Subcutaneous abdominal adipose tissue (tissue), 5 donors: Measurements from ENCODE around the gene CENPB.

ENCODE experiments used
- H3K27ac ChIP-seq: one replicate; pipeline ENCODE4 v1.7.0; 2013; ENCODE audit warnings: low read depth, mild to moderate bottlenecking, inconsistent platforms, low read length, moderate library complexity
- H3K27me3 ChIP-seq, 5 donors: one replicate each; pipeline ENCODE4 v1.7.0; 2013; ENCODE audit warnings: low read length in 5 of 5, inconsistent platforms in 1 of 5; ENCODE audit not compliant: control insufficient read depth in 5 of 5, insufficient read depth in 4 of 5
- H3K36me3 ChIP-seq, 5 donors: one replicate each; pipeline ENCODE4 v1.7.0; 2013; ENCODE audit warnings: low read length in 5 of 5; ENCODE audit not compliant: control insufficient read depth in 5 of 5, insufficient read depth in 5 of 5
- H3K4me1 ChIP-seq, 5 donors: one replicate each; pipeline ENCODE4 v1.7.0; 2013; ENCODE audit warnings: low read length in 5 of 5, mild to moderate bottlenecking in 3 of 5, moderate library complexity in 1 of 5; ENCODE audit not compliant: control insufficient read depth in 5 of 5, insufficient read depth in 5 of 5
- H3K4me3 ChIP-seq, 5 donors: one replicate each; pipeline ENCODE4 v1.7.0; 2013; ENCODE audit warnings: low read length in 5 of 5, low read depth in 1 of 5
- H3K9ac ChIP-seq, 5 donors: one replicate each; pipeline ENCODE4 v1.7.0; 2013; ENCODE audit warnings: low read length in 5 of 5, mild to moderate bottlenecking in 4 of 5, moderate library complexity in 3 of 5
- H3K9me3 ChIP-seq, 5 donors: one replicate each; pipeline ENCODE4 v1.7.0; 2013; ENCODE audit warnings: low read length in 5 of 5; ENCODE audit not compliant: control insufficient read depth in 5 of 5
- donor health status: healthy.
- donor health status: healthy.
- donor health status: healthy.
- donor health status: healthy.
- donor health status: healthy.

CENPB gene

DNA sequence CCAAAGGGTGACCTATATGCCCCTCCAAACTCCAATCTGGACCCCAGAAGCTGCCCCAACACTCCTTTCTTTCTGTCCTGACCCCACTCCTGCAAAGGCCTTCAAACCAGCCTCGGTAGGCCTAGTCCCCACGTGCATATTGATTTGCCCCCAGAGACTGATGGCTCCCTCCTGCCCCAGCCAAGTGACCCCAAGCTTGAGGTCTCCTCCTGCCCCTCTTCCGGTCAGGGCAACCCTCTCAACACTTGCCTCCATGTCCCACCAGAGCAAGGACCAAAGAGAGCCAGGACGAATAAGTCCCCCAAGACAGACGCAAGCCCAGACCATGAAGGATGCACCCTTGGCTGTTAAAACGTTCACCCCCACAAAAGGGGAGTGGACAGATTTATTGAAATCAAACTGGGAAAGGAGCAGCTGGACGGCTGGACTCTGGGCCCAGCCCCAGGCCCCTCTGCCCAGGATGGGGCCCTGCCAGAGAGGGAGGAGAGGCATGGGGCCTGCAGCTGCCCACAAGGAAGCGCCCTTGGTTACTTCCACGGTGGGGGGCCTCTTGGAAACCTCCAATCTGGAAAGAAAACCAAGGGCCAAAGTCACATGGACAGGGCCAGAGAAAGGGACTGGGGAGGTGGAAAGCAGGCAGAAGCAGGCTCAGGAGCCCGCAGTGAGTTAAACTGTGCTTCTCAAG, 2.9 kb downstream of the CENPB start:
- peak overlapping the region in 2 of 5 donors; percentile 7 to 23 for H3K9ac ChIP-seq
- no peak overlapping the region for H3K27ac ChIP-seq
- peaks cover 4 to 47% (median 41%) of the 10 kb centered on the region in 5 donors for H3K4me1 ChIP-seq
- H3K9me3 ChIP-seq = no peaks in the 10 kb centered on the region
- no peak overlapping the region for H3K4me3 ChIP-seq
- peaks cover 0 to 12% (median 6%) of the 10 kb centered on the region in 5 donors for H3K36me3 ChIP-seq
- H3K27me3 ChIP-seq = no peaks in the 10 kb centered on the region

DNA sequence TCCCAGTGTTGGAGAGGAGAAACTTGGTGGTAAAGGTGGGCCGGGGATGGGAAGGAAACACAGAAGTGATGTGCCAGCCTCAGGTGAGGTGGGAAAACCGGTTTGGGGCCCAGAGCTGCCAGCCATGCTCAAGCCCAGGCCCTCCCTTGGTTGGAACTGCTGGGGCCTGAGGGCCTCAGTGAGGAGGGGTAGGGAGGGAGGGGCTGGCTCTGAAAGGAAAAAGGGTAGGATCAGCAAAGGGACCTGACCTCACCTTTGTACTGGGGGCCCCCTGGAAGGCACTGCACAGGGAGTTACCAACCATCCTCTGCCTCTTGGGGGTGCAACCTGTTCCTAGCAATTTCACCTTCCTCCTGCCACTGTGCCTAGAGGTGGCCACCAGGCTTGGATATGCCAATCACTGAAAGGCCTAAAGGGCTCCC, 3.5 kb downstream of the CENPB start:
- Histone ChIP-seq H3K27ac (no peak overlapping the region), H3K27me3 (no peaks in the 10 kb centered on the region), H3K9ac (peak overlapping the region in 1 of 5 donors; percentile 23), H3K9me3 (no peaks in the 10 kb centered on the region), H3K4me3 (no peak overlapping the region), H3K4me1 (peaks cover 4 to 53% (median 46%) of the 10 kb centered on the region in 5 donors), H3K36me3 (peaks cover 0 to 12% (median 6%) of the 10 kb centered on the region in 5 donors)

DNA sequence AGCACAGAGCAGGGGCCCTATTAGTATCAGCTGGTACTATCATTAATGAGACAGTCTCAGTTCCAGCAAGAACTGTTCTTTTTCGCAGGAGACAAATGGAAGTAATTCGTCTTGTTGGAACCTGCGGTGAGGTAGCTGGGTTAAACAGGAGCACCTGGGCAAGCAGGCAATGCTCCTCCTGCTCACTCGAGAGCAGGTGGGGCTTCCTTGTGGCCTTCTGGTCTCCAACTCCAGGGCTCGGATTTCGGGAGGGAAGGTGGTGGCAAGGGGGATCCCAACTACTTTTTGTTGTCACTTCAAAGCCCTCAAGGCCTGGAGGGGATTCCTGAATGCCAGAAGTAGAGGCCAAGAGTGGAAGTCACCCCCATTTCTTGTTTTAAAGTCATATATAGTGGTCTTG, 3.9 kb downstream of the CENPB start:
- Histone ChIP-seq H3K27me3 (no peaks in the 10 kb centered on the region), H3K4me1 (peaks cover 4 to 57% (median 51%) of the 10 kb centered on the region in 5 donors), H3K9ac (no peak overlapping the region)

DNA sequence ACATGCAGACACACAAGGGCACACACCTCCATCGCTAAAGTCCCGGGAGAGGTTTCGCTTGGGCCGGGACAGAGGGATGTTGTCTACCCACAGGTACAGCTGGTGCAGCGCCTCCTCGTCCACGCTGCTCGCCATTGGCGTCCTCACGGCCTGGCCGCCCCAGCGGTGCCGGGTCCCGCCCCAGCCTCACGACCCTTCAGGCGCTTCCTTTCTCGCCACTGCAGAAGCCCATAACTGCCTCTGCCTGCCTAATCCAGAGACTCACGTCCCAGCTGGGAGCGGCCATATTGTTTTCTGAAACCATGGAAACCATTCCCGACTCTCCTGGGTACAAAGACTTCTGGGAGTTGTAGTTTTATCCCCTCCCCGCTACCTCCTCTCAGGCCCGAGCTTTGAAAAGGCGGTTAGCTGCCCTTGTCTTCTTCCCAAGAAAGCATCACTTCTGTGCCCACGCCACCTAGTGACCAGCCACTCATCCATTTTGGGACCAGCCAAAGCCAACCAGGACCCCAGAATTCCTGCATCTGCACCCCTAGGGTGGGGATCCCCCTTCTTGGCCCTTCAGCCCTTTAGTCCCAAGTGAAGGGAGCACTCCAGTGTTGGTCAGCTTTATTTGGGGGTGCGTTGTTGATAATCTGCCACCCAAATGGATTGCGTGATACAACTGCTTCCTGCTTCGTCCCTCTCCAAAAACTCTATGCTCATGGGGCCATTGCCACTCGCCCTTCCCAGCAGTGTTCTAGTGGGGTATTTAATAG, 5.2 kb downstream of the CENPB start, which contains the start of gene SPEF1:
Gene SPEF1, minus strand, starts transcription at position 296 of the 758 bp plus-strand sequence. Its CDS starts 161 bp downstream, at position 135.
- Histone ChIP-seq H3K27ac (no peak within 1 kb of the TSS), H3K27me3 (no peaks in the 10 kb centered on the region), H3K9ac (peak within 1 kb of the TSS in 1 of 5 donors; percentile 16)

More for the DNA sequence above, 3.9 kb downstream of the CENPB start:
- Histone ChIP-seq H3K4me3 (no peak overlapping the region), H3K36me3 (peaks cover 0 to 12% (median 6%) of the 10 kb centered on the region in 5 donors), H3K9me3 (no peaks in the 10 kb centered on the region), H3K27ac (no peak overlapping the region)

DNA sequence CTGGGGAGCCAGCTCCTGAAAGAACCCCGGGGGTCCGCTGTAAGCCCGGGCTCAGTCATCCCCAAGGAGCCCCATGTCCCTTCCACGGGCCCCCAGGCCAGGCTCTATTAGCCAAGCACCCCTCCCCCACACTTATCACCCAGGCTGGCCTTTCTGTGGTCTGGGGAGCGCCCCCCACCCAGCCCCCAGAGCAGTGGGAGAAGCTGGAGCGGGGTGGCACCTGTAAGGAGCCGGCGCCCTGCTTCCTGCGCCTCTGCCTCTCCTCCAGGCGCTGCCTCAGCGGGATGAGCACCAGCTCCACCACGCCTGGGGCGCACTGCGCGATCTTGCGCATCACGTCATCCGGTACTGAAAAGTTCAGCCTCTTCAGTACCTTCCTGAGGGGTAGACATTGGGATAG, 7.6 kb downstream of the CENPB start:
- Histone ChIP-seq H3K9ac (no peak overlapping the region), H3K27ac (no peak overlapping the region), H3K9me3 (peaks cover 0 to 4% (median 0%) of the 10 kb centered on the region in 5 donors), H3K27me3 (no peaks in the 10 kb centered on the region), H3K36me3 (peaks cover 0 to 8% (median 0%) of the 10 kb centered on the region in 5 donors), H3K4me1 (peaks cover 0 to 36% (median 30%) of the 10 kb centered on the region in 5 donors), H3K4me3 (no peak overlapping the region)

More for the DNA sequence above, 5.2 kb downstream of the CENPB start, which contains the start of gene SPEF1:
- Histone ChIP-seq H3K4me3 (peak within 1 kb of the TSS; percentile 41 to 58 (median 48)), H3K9me3 (no peaks in the 10 kb centered on the region), H3K4me1 (peaks cover 4 to 58% (median 52%) of the 10 kb centered on the region in 5 donors), H3K36me3 (peaks cover 0 to 12% (median 6%) of the 10 kb centered on the region in 5 donors)

DNA sequence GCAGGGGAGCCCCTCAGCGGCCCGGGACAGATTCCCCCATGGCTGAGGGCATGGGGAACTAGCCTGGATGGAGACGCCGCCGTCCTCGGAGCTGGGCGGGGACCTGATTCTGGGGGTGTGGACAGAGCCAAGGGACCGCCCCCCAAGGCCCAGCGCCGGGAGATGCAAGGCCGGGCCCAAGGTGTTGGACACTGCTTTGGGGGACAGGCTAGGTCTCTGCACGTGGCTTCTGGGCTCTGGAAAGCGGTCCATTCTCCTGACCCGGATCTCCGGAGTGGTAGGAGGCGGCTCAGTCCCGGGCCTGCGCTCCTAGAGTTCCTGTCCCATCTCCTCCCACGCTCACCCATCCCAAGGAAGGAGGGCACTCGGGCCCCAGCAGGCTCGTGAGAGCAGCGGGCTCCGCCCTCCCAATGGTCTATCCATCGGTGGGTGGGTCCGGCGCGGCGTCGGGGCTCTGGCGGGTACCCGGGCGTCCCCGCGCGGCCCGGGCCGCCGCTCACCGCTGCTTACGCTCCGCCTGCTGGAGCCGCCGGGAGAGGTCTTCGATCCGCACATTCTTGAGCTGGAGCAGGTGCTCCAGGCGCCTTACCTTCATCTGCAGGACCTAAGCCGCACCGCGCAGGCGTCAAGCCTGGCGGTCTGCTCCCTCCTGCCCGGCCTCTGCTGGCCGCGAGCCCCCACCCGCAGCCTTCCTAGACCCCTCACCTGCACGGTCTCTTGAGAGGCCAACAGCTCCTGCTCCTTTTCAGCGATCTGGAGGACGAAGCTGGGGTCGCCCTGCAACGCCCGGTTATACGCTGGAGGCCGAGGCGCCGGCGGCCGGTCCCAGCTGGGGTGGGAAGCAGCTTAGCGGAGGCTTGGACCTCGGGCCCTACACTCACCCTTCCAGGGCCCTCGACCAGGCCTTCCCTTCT, 8.6 kb downstream of the CENPB start:
- Histone ChIP-seq H3K9ac (peak overlapping the region in 4 of 5 donors; percentile 43 to 68 (median 54)), H3K27ac (no peak overlapping the region), H3K4me3 (peak overlapping the region in 4 of 5 donors; percentile 59 to 72 (median 67)), H3K36me3 (peaks cover 0 to 3% (median 0%) of the 10 kb centered on the region in 5 donors), H3K27me3 (no peaks in the 10 kb centered on the region), H3K4me1 (peaks cover 0 to 27% (median 23%) of the 10 kb centered on the region in 5 donors), H3K9me3 (peaks cover 0 to 4% (median 0%) of the 10 kb centered on the region in 5 donors)

DNA sequence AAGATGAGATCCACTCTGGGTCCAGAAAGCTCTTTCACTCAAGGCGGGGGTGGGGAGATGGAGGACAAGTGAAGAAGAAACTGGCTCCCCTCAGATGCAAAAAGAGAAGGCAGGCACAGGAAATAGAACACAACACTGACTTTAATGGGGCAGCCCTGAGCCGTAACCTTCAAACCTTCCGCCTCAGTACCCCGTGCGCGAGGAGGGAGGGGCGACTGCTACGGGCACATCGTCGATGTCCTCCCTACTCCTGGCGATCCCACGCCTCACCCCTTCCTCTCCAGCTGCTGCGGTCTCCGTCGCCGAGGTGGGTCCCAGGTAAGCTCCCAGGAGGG, 9.2 kb downstream of the CENPB start:
- Histone ChIP-seq H3K9ac (peak overlapping the region in 3 of 5 donors; percentile 45 to 68 (median 63)), H3K4me3 (peak overlapping the region in 4 of 5 donors; percentile 59 to 72 (median 67)), H3K9me3 (peaks cover 0 to 4% (median 0%) of the 10 kb centered on the region in 5 donors), H3K27me3 (no peaks in the 10 kb centered on the region), H3K27ac (no peak overlapping the region), H3K36me3 (no peaks in the 10 kb centered on the region), H3K4me1 (peaks cover 0 to 27% (median 23%) of the 10 kb centered on the region in 5 donors)

DNA sequence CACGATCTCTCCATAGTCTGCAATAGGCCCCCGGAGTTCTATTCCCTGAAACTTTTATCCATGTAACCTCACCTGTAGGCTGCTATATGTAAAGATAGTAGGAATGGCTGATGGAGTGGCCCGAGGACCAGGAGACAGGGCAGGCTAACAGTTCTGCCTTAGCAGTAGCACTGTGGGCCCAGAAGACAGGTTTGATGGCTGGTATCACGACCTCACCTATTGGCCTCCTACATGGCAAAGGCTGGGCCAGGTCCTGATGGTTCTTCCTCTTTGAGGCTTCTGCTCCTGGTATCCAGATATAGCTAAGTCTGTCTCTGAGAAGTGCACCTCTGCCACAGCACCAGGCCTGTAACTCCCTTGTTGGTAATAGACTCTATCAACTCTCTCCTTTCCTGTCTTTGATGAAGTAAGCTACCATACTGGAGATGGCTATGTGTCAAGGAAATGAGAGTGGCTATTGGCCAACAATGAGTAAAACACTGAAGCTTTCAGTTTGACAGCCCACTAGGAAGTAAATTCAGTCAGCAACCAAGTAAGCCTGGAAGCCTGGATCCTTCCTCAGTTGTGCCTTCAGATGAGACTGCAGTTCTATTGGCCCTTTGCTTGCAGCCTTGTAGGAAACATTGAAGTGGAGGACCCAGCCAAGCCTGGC, 11.0 kb downstream of the CENPB start:
- Histone ChIP-seq H3K9ac (no peak overlapping the region), H3K27me3 (no peaks in the 10 kb centered on the region), H3K27ac (no peak overlapping the region), H3K9me3 (peaks cover 0 to 4% (median 0%) of the 10 kb centered on the region in 5 donors), H3K36me3 (no peaks in the 10 kb centered on the region), H3K4me3 (no peak overlapping the region), H3K4me1 (peaks cover 0 to 17% (median 16%) of the 10 kb centered on the region in 5 donors)

DNA sequence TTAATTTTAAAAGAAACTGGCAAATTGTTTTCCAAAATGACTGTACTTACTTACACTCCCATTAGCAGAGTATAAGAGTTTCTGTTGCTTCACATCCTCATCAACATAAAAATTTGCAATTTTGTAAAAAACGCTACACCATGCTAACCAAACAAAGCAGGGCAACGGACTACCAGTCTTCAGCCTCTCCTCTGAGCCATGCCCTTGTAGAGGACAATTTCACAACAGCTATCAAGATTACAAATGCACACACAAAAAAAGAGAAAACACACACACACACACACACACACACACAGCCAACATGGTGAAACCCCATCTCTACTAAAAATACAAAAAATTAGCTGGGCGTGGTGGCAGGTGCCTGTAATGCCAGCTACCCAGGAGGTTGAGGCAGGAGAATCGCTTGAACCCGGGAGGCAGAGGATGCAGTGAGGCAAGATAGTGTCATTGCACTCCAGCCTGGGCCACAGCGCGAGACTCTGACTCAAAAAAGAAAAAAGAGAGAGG, 14.9 kb downstream of the CENPB start:
- Histone ChIP-seq H3K9me3 (peaks cover 0 to 4% (median 0%) of the 10 kb centered on the region in 5 donors), H3K4me3 (no peak overlapping the region), H3K36me3 (no peaks in the 10 kb centered on the region), H3K9ac (no peak overlapping the region), H3K27ac (no peak overlapping the region), H3K4me1 (peaks cover 1 to 24% (median 23%) of the 10 kb centered on the region in 5 donors), H3K27me3 (no peaks in the 10 kb centered on the region)
